ENCODE measurements around the gene RSBN1L. TPM values are rescaled to one million over a fixed set of nuclear protein-coding genes. Genes with fewer than 3 reads are reported as not detected.

Gene RSBN1L
- total RNA-seq, 1 experiment from 2014 or later, result 18.0 TPM

DNA sequence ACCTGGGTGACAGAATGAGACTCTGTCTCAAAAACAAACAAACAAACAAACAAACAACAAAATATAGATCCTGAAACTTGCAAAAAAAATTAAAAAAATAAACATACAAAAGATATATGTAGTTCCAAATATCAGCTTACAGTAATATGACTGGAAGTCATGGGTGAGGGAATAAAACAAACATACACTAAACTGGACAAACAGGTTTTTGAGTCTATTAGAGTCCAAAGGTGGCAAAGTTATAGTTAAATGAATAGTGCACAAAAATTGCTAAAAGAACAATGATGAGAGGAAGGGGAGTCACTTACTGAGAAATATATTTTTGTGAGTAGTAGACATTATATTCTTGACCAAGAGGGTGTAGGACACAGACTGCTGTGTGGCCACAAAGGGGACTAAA lies 16.7 kb upstream of the RSBN1L start:
- Histone ChIP-seq H3K27me3 (ENCODE audit: control insufficient read depth, insufficient read depth, low read length) (no peaks in the 10 kb centered on the region), H3K9me3 (ENCODE audit: control insufficient read depth, insufficient read depth, low read depth, low read length) (no peaks in the 10 kb centered on the region), H3K4me3 (ENCODE audit: low read depth in 2 of 2, low read length in 2 of 2) (no peak overlapping the region), H3K36me3 (ENCODE audit: control insufficient read depth, insufficient read depth, low read length) (no peaks in the 10 kb centered on the region; the same call in 1 of the 2 replicates), H3K4me1 (ENCODE audit: control insufficient read depth, insufficient read depth, low read length) (no peaks in the 10 kb centered on the region), H3K27ac (ENCODE audit: low read length) (no peak overlapping the region)
- in situ Hi-C loops (cut with HindIII; ENCODE audit: low pct_unique_long_range_greater_than_20kb, low sequenced_read_pairs) (no loop called here), intact Hi-C loops (cut with micrococcal nuclease; ENCODE audit: unreplicated experiment) (no loop called here)
- ChIA-PET CTCF (no interaction called here), POLR2A (no interaction called here)
- BruUV-seq (replicated peaks), result no TSS peak
- no peak for TF ChIP-seq SIN3A (IDR thresholded peaks at IDR 0.05; ENCODE audit: borderline replicate concordance, insufficient read depth, low read depth, low read length)
- TF ChIP-seq REST (IDR thresholded peaks at IDR 0.05; ENCODE audit: insufficient read depth in 1 of 2, low read depth in 2 of 2, low read length in 1 of 2), result no peak
- TF ChIP-seq, protein P1, sequence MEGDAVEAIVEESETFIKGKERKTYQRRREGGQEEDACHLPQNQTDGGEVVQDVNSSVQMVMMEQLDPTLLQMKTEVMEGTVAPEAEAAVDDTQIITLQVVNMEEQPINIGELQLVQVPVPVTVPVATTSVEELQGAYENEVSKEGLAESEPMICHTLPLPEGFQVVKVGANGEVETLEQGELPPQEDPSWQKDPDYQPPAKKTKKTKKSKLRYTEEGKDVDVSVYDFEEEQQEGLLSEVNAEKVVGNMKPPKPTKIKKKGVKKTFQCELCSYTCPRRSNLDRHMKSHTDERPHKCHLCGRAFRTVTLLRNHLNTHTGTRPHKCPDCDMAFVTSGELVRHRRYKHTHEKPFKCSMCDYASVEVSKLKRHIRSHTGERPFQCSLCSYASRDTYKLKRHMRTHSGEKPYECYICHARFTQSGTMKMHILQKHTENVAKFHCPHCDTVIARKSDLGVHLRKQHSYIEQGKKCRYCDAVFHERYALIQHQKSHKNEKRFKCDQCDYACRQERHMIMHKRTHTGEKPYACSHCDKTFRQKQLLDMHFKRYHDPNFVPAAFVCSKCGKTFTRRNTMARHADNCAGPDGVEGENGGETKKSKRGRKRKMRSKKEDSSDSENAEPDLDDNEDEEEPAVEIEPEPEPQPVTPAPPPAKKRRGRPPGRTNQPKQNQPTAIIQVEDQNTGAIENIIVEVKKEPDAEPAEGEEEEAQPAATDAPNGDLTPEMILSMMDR (IDR thresholded peaks at IDR 0.05), result no peak
- no peak for TF ChIP-seq TCF7L2 (IDR thresholded peaks at IDR 0.05; ENCODE audit: low read depth, low read length)
- no peak for TF ChIP-seq POLR2AphosphoS5 (IDR thresholded peaks at IDR 0.05; ENCODE audit: low read depth, low read length)
- DNase-seq (ENCODE audit: low read depth, low spot score) (no peak), ATAC-seq (no peak)

- intact Hi-C loops (cut with micrococcal nuclease; ENCODE audit: unreplicated experiment) (no loop called here), in situ Hi-C loops (cut with HindIII; ENCODE audit: low pct_unique_long_range_greater_than_20kb, low sequenced_read_pairs) (no loop called here)
- ATAC-seq (no peak), DNase-seq (ENCODE audit: low read depth, low spot score) (no peak)
- TF ChIP-seq SIN3A (IDR thresholded peaks at IDR 0.05; ENCODE audit: borderline replicate concordance, insufficient read depth, low read depth, low read length) (no peak), POLR2AphosphoS5 (IDR thresholded peaks at IDR 0.05; ENCODE audit: low read depth, low read length) (no peak), REST (IDR thresholded peaks at IDR 0.05; ENCODE audit: insufficient read depth in 1 of 2, low read depth in 2 of 2, low read length in 1 of 2) (no peak), TCF7L2 (IDR thresholded peaks at IDR 0.05; ENCODE audit: low read depth, low read length) (no peak)
- TF ChIP-seq, protein P1 (IDR thresholded peaks at IDR 0.05), result no peak
- Histone ChIP-seq H3K27ac (ENCODE audit: low read length) (no peak overlapping the region), H3K4me1 (ENCODE audit: control insufficient read depth, insufficient read depth, low read length) (no peaks in the 10 kb centered on the region), H3K9me3 (ENCODE audit: control insufficient read depth, insufficient read depth, low read depth, low read length) (no peaks in the 10 kb centered on the region), H3K27me3 (ENCODE audit: control insufficient read depth, insufficient read depth, low read length) (no peaks in the 10 kb centered on the region), H3K4me3 (ENCODE audit: low read depth in 2 of 2, low read length in 2 of 2) (no peak overlapping the region), H3K36me3 (ENCODE audit: control insufficient read depth, insufficient read depth, low read length) (no peaks in the 10 kb centered on the region; the same call in 1 of the 2 replicates)
- no TSS peak for BruUV-seq (replicated peaks)
- POLR2A ChIA-PET, result no interaction called here
- CTCF ChIA-PET, result no interaction called here
Measured at GRCh38 chr7:77680266-77680665, 16.0 kb upstream of the RSBN1L start.

Measured in Panc1 (cell line).